DOHH2 (cell line): ENCODE results near the gene RAMP3.

Experiments used
- EZH2phosphoT487 ChIP-seq: fragments of 200-600 bp; sonication (generic); IDR thresholded peaks from 2 replicates; pipeline ENCODE4 v1.6.1; 2017; ENCODE audit warnings: borderline replicate concordance, mild to moderate bottlenecking, antibody characterized with exemption, low read length, moderate library complexity, mixed read lengths
- TF ChIP-seq, protein P1 (sequence below): fragments of 200-600 bp; sonication (generic); IDR thresholded peaks from one replicate; pipeline ENCODE4 v1.5.1; 2014; ENCODE audit warnings: antibody characterized with exemption, mild to moderate bottlenecking, low read depth, low read length; ENCODE audit not compliant: poor library complexity, severe bottlenecking

DNA sequence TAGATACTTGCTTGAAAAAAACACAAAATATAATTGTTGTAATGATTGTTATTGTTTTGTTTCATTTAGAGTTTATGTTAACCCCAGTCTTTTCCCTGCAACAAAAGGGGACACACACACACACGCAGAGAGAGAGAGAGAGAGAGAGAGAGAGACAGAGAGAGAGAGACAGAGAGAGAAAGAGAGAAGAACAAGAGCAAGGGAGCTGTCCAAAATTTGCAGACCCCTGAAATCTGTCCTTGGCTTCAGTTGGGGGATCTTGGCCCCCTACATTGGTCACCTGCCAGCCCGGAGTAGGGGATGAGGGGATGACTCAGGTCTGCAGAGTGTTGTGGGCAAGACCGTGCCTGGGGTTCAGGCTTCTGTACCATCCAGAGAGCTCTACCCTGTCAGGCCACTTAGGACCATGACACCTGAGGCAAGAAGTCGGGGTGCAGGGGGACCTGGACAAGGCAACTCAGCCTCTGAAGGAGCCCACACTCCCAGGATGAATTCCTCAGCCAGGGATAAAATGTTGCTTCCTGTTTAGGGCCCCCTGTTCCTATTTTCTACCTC lies 73.1 kb downstream of the RAMP3 start:
- TF ChIP-seq, protein P1, sequence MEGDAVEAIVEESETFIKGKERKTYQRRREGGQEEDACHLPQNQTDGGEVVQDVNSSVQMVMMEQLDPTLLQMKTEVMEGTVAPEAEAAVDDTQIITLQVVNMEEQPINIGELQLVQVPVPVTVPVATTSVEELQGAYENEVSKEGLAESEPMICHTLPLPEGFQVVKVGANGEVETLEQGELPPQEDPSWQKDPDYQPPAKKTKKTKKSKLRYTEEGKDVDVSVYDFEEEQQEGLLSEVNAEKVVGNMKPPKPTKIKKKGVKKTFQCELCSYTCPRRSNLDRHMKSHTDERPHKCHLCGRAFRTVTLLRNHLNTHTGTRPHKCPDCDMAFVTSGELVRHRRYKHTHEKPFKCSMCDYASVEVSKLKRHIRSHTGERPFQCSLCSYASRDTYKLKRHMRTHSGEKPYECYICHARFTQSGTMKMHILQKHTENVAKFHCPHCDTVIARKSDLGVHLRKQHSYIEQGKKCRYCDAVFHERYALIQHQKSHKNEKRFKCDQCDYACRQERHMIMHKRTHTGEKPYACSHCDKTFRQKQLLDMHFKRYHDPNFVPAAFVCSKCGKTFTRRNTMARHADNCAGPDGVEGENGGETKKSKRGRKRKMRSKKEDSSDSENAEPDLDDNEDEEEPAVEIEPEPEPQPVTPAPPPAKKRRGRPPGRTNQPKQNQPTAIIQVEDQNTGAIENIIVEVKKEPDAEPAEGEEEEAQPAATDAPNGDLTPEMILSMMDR = no peak
- TF ChIP-seq EZH2phosphoT487 = no peak
